Inflammatory macrophage (primary cell): Measurements from ENCODE around the gene CAMTA2.
A peak's percentile ranks its signal among the peaks of the same experiment; 100 is the strongest.

Source experiments
- DNase-seq, 2 donors: peaks; one replicate each; pipeline ENCODE4 v3.0.0-alpha.2; 2020 to 2022

CAMTA2 gene

GRCh38 chr17:4999430-5000093, 12.1 kb upstream of the CAMTA2 start:
- no peak for DNase-seq

- no peak for DNase-seq
These were observed 11.4 kb upstream of the CAMTA2 start for GRCh38 chr17:4998732-4999429.

GRCh38 chr17:4998027-4998731, 10.7 kb upstream of the CAMTA2 start:
- DNase-seq = no peak

- peak; percentile 89 to 92 for DNase-seq
These were observed 10.0 kb upstream of the CAMTA2 start, which contains the start of the genes INCA1 and KIF1C for GRCh38 chr17:4997302-4998026. TSS of gene INCA1 (minus strand) at chr17:4997522. CDS start at chr17:4994437, 3,085 bp downstream. TSS of gene KIF1C (plus strand) at chr17:4997950. CDS start at chr17:5000247, 2,297 bp downstream.

GRCh38 chr17:4994081-4994595, 6.7 kb upstream of the CAMTA2 start:
- DNase-seq = no peak

- peak in 1 of 2 donors; percentile 44 for DNase-seq
These were observed 492 bp upstream of the CAMTA2 start for GRCh38 chr17:4987767-4988567.

GRCh38 chr17:4986403-4986802, 1.1 kb downstream of the CAMTA2 start:
- DNase-seq = peak in 1 of 2 donors; percentile 24

- DNase-seq = peak in 1 of 2 donors; percentile 24
These were observed 5.2 kb downstream of the CAMTA2 start for GRCh38 chr17:4982305-4982704.

GRCh38 chr17:4980644-4981216, 6.7 kb downstream of the CAMTA2 start:
- DNase-seq = peak; percentile 38 to 39

GRCh38 chr17:4978726-4979125, 8.7 kb downstream of the CAMTA2 start:
- peak; percentile 75 to 76 for DNase-seq

GRCh38 chr17:4974115-4974670, 13.3 kb downstream of the CAMTA2 start:
- DNase-seq = no peak

- peak; percentile 47 to 64 for DNase-seq
These were observed 14.0 kb downstream of the CAMTA2 start for GRCh38 chr17:4973256-4974114.

GRCh38 chr17:4972752-4973151, 14.7 kb downstream of the CAMTA2 start:
- no peak for DNase-seq

GRCh38 chr17:4972322-4972721, 15.2 kb downstream of the CAMTA2 start:
- no peak for DNase-seq

- no peak for DNase-seq
These were observed 15.6 kb downstream of the CAMTA2 start for GRCh38 chr17:4971826-4972225.

- DNase-seq = no peak
These were observed 17.2 kb downstream of the CAMTA2 start for GRCh38 chr17:4970273-4970672.

- no peak for DNase-seq
These were observed 17.8 kb downstream of the CAMTA2 start for GRCh38 chr17:4969551-4970173.

GRCh38 chr17:4969047-4969550, 18.4 kb downstream of the CAMTA2 start:
- DNase-seq = peak; percentile 45 to 70

- DNase-seq = peak in 1 of 2 donors; percentile 50
These were observed 18.9 kb downstream of the CAMTA2 start for GRCh38 chr17:4968486-4969046.
